Activated naive CD4-positive, alpha-beta T cell treated with anti-CD3 and anti-CD28 coated beads, Interleukin-2, amount 50 U/mL, for 72 hours (primary cell): ENCODE results near the gene KRT33B. TPM values are rescaled to one million over a fixed set of nuclear protein-coding genes. Genes with fewer than 3 reads are reported as not detected.

ENCODE experiments used
- ATAC-seq, 2 donors: fragments of 150-1000 bp; cut with Tn5 transposase; 2 replicates each; pipeline ENCODE4 v1.10.0; 2021; ENCODE audit warnings: mild to moderate bottlenecking in 2 of 2, moderate library complexity in 2 of 2
- DNase-seq, 2 donors: peaks; one replicate each; pipeline ENCODE4 v3.0.0; 2021 to 2022; ENCODE audit warnings: low spot score in 2 of 2
- H3K27ac Mint-ChIP-seq, 2 donors: one replicate each; pipeline ENCODE4 v1.8.0; 2022; ENCODE audit warnings: mild to moderate bottlenecking in 2 of 2, mixed read lengths in 2 of 2
- H3K36me3 Mint-ChIP-seq, 2 donors: one replicate each; pipeline ENCODE4 v1.8.0; 2022; ENCODE audit warnings: mixed read lengths in 2 of 2
- H3K9me3 Mint-ChIP-seq, 2 donors: one replicate each; pipeline ENCODE4 v1.8.0; 2022; ENCODE audit warnings: mixed read lengths in 2 of 2
- total RNA-seq, 2 donors: library from RNA; stranded (reverse); gene quantifications; one replicate each; pipeline ENCODE4 v1.2.3, GENCODE V29; 2022

The KRT33B gene
- total RNA-seq, 2 donors from 2014 or later, result not detected

GRCh38 chr17:41324180-41325075 is 45.2 kb downstream of the KRT33B start:
- Mint-ChIP-seq H3K36me3 (peaks cover 11 to 12% of the 10 kb centered on the region in 2 donors), H3K27ac (peak overlapping the region in 1 of 2 donors; percentile 62), H3K9me3 (peaks cover 8 to 14% of the 10 kb centered on the region in 2 donors)
- ATAC-seq (peak; percentile 30 to 49), DNase-seq (no peak)

DNA sequence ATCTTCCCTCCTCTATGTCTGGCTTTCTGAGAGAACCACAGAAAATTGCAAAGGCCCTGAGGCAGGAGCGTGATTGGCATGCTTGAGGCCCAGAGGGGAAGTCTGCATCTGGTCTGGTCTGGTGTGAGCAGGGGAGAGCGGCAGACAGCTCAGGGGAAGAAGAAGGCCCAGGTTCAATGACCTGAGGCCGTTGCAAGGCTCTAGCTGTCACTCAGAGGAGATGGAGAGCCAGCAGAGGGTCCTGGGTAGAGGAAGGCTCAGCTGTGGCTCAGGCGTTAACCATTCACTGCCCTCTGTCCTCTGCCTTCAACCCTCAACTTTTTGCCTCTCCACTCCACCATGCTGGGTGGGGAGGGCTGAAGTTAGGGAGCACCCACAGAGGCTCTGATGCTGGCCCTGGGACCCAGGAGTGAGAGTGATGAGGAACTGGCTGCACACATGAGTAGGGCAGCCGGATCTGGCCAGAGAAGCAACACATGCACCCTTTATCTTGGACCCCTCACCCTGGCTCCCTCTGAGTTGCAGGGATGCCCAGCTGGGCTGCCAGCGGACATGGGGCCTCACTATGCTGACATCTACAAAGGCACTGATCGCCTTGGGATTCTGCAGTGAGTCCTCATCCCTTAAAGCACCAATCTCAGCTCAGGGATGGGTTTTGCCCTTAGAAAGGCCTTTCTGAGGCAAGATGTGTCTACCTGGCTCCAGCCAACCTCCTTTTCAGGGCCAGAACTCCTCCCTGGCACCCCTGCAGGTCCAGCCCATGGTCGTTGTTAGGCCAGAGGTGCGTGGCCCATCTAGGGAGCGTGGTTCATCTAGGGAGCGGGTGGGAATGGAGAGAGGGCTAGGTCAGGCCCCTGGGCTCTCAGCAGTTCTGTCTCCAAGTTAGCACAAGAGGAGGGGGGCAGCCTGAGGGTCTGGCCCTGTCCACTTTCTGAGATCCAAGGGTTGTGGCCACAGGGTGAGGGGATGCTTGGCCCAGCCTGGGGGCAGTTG is 46.4 kb downstream of the KRT33B start:
- DNase-seq, result no peak
- H3K27ac Mint-ChIP-seq, result peak overlapping the region in 1 of 2 donors; percentile 62
- H3K9me3 Mint-ChIP-seq, result peaks cover 8 to 16% of the 10 kb centered on the region in 2 donors
- peaks cover 11 to 18% of the 10 kb centered on the region in 2 donors for H3K36me3 Mint-ChIP-seq
- ATAC-seq, result no peak

GRCh38 chr17:41322094-41322902 is 47.3 kb downstream of the KRT33B start:
- peak; percentile 59 for ATAC-seq
- peaks cover 11 to 18% of the 10 kb centered on the region in 2 donors for H3K36me3 Mint-ChIP-seq
- peaks cover 8 to 16% of the 10 kb centered on the region in 2 donors for H3K9me3 Mint-ChIP-seq
- H3K27ac Mint-ChIP-seq, result no peak overlapping the region
- no peak for DNase-seq

- Mint-ChIP-seq H3K36me3 (peaks cover 11 to 18% of the 10 kb centered on the region in 2 donors), H3K9me3 (peaks cover 8 to 16% of the 10 kb centered on the region in 2 donors), H3K27ac (no peak overlapping the region)
- DNase-seq, result no peak
- no peak for ATAC-seq
Measured at GRCh38 chr17:41318231-41318630, 51.4 kb downstream of the KRT33B start.

DNA sequence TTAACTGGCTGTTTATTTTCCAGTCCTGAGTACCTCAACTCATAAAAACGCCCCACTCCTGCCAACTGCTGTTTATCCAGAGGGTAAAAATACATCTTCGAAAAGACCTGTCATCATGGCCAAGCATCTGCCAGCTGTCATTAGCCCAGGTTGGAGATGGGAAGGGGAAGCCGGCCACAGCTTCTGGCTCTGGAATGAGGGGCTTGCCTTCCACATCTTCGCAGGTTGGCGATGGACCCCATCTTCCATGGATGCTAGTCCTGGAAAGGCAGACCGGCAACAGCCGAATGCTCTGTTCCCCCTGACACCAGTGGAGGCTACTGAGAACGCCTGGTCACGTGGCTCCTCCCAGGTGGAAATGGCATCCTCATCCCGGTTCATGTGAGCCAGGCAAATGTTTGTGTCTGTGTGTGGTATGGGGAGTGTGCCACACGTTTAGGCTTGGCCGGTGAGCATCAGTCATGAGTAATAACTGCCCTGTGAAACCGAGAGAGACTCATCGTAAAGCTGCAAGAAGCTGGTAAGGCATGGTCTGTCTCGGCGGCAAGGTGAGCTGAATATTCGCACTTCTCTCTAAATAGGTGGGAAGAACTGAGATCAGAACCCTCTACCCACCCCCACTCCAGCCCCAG is 53.7 kb downstream of the KRT33B start:
- no peak for ATAC-seq
- Mint-ChIP-seq H3K36me3 (peaks cover 11 to 18% of the 10 kb centered on the region in 2 donors), H3K9me3 (peaks cover 8 to 16% of the 10 kb centered on the region in 2 donors), H3K27ac (no peak overlapping the region)
- DNase-seq, result no peak

- peaks cover 8 to 11% of the 10 kb centered on the region in 2 donors for H3K9me3 Mint-ChIP-seq
- H3K27ac Mint-ChIP-seq, result no peak within 1 kb of the TSS
- DNase-seq (no peak), ATAC-seq (no peak)
- peaks cover 8 to 14% of the 10 kb centered on the region in 2 donors for H3K36me3 Mint-ChIP-seq
Measured at GRCh38 chr17:41315204-41315794, 54.3 kb downstream of the KRT33B start, which contains the start of gene KRTAP17-1. Gene KRTAP17-1, minus strand, starts transcription at chr17:41315710. Its CDS starts 60 bp downstream, at chr17:41315650.

Other genes starting within 250 kb of the KRT33B start
- not detected for gene KRTAP4-12, start 245.6 kb downstream of the KRT33B start, total RNA-seq
- not detected for gene KRTAP4-6, start 229.3 kb downstream of the KRT33B start, total RNA-seq
- not detected for gene KRTAP4-5, start 220.0 kb downstream of the KRT33B start, total RNA-seq
- not detected for gene KRTAP4-4, start 209.1 kb downstream of the KRT33B start, total RNA-seq
- gene KRTAP4-3, start 201.6 kb downstream of the KRT33B start, total RNA-seq, result not detected
- gene KRTAP4-2, start 191.6 kb downstream of the KRT33B start, total RNA-seq, result not detected
- not detected for gene KRTAP4-1, start 184.9 kb downstream of the KRT33B start, total RNA-seq
- not detected for gene KRTAP9-1, start 179.9 kb downstream of the KRT33B start, total RNA-seq
- gene KRTAP9-2, start 143.2 kb downstream of the KRT33B start, total RNA-seq, result not detected
- gene KRTAP9-3, start 137.4 kb downstream of the KRT33B start, total RNA-seq, result not detected
- not detected for gene KRTAP9-8, start 131.8 kb downstream of the KRT33B start, total RNA-seq
- gene KRTAP9-4, start 120.1 kb downstream of the KRT33B start, total RNA-seq, result not detected
- not detected for gene KRTAP9-9, start 114.4 kb downstream of the KRT33B start, total RNA-seq
- gene KRTAP9-6, start 104.4 kb downstream of the KRT33B start, total RNA-seq, result not detected
- gene KRTAP9-7, start 94.1 kb downstream of the KRT33B start, total RNA-seq, result not detected
- not detected for gene KRTAP29-1, start 67.0 kb downstream of the KRT33B start, total RNA-seq
- gene KRTAP16-1, start 60.5 kb downstream of the KRT33B start, total RNA-seq, result not detected
- gene KRTAP17-1, start 54.1 kb downstream of the KRT33B start, total RNA-seq, result not detected
- not detected for gene KRT33A, start 19.0 kb downstream of the KRT33B start, total RNA-seq
- not detected for gene KRT34, start 12.5 kb upstream of the KRT33B start, total RNA-seq
- gene KRT31, start 27.8 kb upstream of the KRT33B start, total RNA-seq, result not detected
- gene KRT37, start 54.8 kb upstream of the KRT33B start, total RNA-seq, result not detected
- not detected for gene KRT38, start 71.2 kb upstream of the KRT33B start, total RNA-seq
- gene KRT32, start 97.6 kb upstream of the KRT33B start, total RNA-seq, result not detected
- not detected for gene KRT35, start 111.3 kb upstream of the KRT33B start, total RNA-seq
- gene KRT36, start 120.1 kb upstream of the KRT33B start, total RNA-seq, result not detected
- gene KRT13, start 135.8 kb upstream of the KRT33B start, total RNA-seq, result not detected
- not detected for gene KRT15, start 149.1 kb upstream of the KRT33B start, total RNA-seq
- gene KRT19, start 158.5 kb upstream of the KRT33B start, total RNA-seq, result not detected
- gene KRT9, start 202.2 kb upstream of the KRT33B start, total RNA-seq, result not detected
- not detected for gene KRT14, start 217.1 kb upstream of the KRT33B start, total RNA-seq
- gene KRT16, start 243.0 kb upstream of the KRT33B start, total RNA-seq, result not detected